KMS-11 (cell line): ENCODE results near the gene PRDM12.

ENCODE experiments used
- H2AFZ ChIP-seq: fragments of 200-600 bp; sonication (generic); 2 replicates; pipeline ENCODE4 v1.6.1; 2016; ENCODE audit warnings: antibody characterized with exemption, mixed run types, low read depth
- H3K27ac ChIP-seq: fragments of 200-600 bp; sonication (generic); 2 replicates; pipeline ENCODE4 v1.6.1; 2016; ENCODE audit warnings: mild to moderate bottlenecking, mixed run types
- H3K27me3 ChIP-seq: fragments of 200-600 bp; sonication (generic); 2 replicates; pipeline ENCODE4 v1.6.1; 2017; ENCODE audit warnings: mild to moderate bottlenecking, low read depth, mixed run types, moderate library complexity; ENCODE audit not compliant: insufficient read depth
- H3K36me3 ChIP-seq: fragments of 200-600 bp; sonication (generic); 2 replicates; pipeline ENCODE4 v1.6.1; 2017; ENCODE audit warnings: mild to moderate bottlenecking, mixed run types; ENCODE audit not compliant: insufficient read depth
- H3K4me1 ChIP-seq: fragments of 200-600 bp; sonication (generic); 2 replicates; pipeline ENCODE4 v1.6.1; 2016; ENCODE audit warnings: mild to moderate bottlenecking, low read depth, mixed run types; ENCODE audit not compliant: poor library complexity, severe bottlenecking
- H3K4me2 ChIP-seq: fragments of 200-600 bp; sonication (generic); 2 replicates; pipeline ENCODE4 v1.7.0; 2016; ENCODE audit warnings: mild to moderate bottlenecking, mixed run types
- H3K4me3 ChIP-seq: fragments of 200-600 bp; sonication (generic); IDR thresholded peaks from 2 replicates; pipeline ENCODE4 v1.6.1; 2017; ENCODE audit warnings: low read depth, low read length, mixed read lengths; ENCODE audit not compliant: insufficient read depth
- H3K79me2 ChIP-seq: fragments of 200-600 bp; sonication (generic); 2 replicates; pipeline ENCODE4 v1.6.1; 2016; ENCODE audit warnings: low read depth, mixed run types; ENCODE audit not compliant: insufficient read depth
- H3K9ac ChIP-seq: fragments of 200-600 bp; sonication (generic); 2 replicates; pipeline ENCODE4 v1.6.1; 2016; ENCODE audit warnings: mild to moderate bottlenecking, mixed run types
- H4K20me1 ChIP-seq: fragments of 200-600 bp; sonication (generic); 2 replicates; pipeline ENCODE4 v1.6.1; 2016; ENCODE audit warnings: mild to moderate bottlenecking, mixed run types; ENCODE audit not compliant: insufficient read depth
- TF ChIP-seq, protein P1 (sequence below): fragments of 200-600 bp; sonication (generic); conservative IDR thresholded peaks from 2 replicates; pipeline ENCODE4 v1.6.1; 2017; ENCODE audit warnings: low read depth, mild to moderate bottlenecking, antibody characterized with exemption, low read length, moderate library complexity, mixed read lengths

PRDM12 gene

DNA sequence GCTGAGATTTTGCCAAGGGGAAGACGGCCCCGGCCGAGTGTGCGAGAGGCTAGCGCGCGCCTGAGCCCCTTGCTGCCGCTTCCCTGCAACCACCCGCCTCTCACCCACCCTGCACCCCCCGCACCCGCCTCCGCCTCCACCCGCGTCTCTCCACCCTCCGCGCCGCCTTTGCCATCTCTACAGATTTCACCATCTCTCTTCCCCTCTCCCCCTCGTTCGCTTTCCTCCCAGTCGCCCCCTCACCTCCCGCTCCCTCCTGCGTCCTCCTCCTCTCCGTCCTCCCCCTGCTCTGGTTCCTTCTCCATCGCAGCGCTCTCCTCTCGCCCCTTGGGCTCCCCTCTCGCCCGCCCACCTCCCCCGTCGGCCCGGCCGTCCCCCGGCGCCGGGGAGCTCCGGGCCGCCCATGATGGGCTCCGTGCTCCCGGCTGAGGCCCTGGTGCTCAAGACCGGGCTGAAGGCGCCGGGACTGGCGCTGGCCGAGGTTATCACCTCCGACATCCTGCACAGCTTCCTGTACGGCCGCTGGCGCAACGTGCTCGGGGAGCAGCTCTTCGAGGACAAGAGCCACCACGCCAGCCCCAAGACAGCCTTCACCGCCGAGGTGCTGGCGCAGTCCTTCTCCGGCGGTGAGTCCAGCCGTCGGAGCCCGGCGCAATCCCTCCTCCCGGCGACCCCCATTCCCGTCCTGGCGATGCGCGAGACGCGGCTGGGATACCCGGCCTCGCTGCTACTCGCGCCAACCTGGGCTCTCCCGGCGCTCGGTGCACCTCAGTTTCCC, at the start of gene PRDM12:
TSS of gene PRDM12 (plus strand) at position 344 of the 778 bp plus-strand sequence. CDS start at position 404, 60 bp downstream.
- Histone ChIP-seq H2AFZ (no peak within 1 kb of the TSS), H3K4me3 (no peak within 1 kb of the TSS), H3K27me3 (peaks cover 74% of the 10 kb centered on the region), H3K4me2 (no peak within 1 kb of the TSS), H3K27ac (no peak within 1 kb of the TSS), H3K79me2 (no peaks in the 10 kb centered on the region), H4K20me1 (no peaks in the 10 kb centered on the region), H3K4me1 (no peaks in the 10 kb centered on the region), H3K9ac (no peak within 1 kb of the TSS), H3K36me3 (no peaks in the 10 kb centered on the region)
- TF ChIP-seq, protein P1, sequence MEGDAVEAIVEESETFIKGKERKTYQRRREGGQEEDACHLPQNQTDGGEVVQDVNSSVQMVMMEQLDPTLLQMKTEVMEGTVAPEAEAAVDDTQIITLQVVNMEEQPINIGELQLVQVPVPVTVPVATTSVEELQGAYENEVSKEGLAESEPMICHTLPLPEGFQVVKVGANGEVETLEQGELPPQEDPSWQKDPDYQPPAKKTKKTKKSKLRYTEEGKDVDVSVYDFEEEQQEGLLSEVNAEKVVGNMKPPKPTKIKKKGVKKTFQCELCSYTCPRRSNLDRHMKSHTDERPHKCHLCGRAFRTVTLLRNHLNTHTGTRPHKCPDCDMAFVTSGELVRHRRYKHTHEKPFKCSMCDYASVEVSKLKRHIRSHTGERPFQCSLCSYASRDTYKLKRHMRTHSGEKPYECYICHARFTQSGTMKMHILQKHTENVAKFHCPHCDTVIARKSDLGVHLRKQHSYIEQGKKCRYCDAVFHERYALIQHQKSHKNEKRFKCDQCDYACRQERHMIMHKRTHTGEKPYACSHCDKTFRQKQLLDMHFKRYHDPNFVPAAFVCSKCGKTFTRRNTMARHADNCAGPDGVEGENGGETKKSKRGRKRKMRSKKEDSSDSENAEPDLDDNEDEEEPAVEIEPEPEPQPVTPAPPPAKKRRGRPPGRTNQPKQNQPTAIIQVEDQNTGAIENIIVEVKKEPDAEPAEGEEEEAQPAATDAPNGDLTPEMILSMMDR, result no peak

DNA sequence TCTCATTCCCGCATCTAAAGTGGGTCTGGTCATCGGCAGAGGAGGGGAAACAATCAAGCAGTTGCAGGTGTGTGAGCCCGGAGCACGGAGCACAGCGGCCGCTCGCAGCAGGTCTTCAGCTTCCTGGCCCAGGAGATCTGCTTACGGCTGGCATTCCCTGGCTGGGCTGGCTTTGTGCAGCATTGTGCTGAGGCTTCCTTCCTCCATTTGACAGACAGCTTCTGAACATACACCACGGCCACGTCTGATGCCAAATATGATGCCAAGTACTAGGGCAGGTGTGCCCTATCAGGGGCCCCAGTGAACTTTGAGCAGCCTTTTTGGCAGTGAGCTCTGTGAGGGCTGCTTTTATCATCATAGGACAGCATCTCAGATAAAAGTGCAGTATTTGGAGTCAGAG, 47.9 kb upstream of the PRDM12 start:
- no peak overlapping the region for H2AFZ ChIP-seq
- no peak overlapping the region for H3K27ac ChIP-seq
- H3K4me1 ChIP-seq, result no peaks in the 10 kb centered on the region
- no peaks in the 10 kb centered on the region for H3K79me2 ChIP-seq
- no peaks in the 10 kb centered on the region for H4K20me1 ChIP-seq
- no peak overlapping the region for H3K4me3 ChIP-seq
- no peak overlapping the region for H3K9ac ChIP-seq
- no peak overlapping the region for H3K4me2 ChIP-seq
- no peaks in the 10 kb centered on the region; the same call in 1 of the 2 replicates for H3K36me3 ChIP-seq
- TF ChIP-seq, protein P1, result no peak
- no peaks in the 10 kb centered on the region for H3K27me3 ChIP-seq

DNA sequence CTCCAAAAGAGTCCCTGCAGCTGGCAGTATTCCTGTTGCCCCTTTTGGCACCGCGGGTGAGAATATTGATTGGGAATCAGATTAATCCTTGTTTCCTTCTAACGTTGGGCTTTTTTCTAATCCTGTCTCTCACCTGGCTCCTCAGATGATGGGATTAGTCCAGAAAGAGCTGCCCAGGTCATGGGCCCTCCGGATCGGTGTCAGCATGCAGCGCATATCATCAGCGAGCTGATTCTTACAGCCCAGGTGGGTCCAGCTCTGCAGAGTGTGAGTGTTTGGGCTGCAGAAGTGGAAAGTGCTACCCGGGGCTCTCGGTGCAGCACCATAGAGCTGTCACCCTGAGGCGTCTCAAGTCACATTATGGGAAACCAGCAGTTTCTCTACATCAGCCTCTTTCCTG, 40.9 kb upstream of the PRDM12 start:
- Histone ChIP-seq H3K79me2 (no peaks in the 10 kb centered on the region), H3K4me2 (no peak overlapping the region), H3K27ac (no peak overlapping the region), H2AFZ (no peak overlapping the region), H3K36me3 (no peaks in the 10 kb centered on the region; the same call in 1 of the 2 replicates), H3K9ac (no peak overlapping the region), H3K4me3 (no peak overlapping the region), H3K27me3 (no peaks in the 10 kb centered on the region), H3K4me1 (no peaks in the 10 kb centered on the region), H4K20me1 (no peaks in the 10 kb centered on the region)
- TF ChIP-seq, protein P1, result no peak

DNA sequence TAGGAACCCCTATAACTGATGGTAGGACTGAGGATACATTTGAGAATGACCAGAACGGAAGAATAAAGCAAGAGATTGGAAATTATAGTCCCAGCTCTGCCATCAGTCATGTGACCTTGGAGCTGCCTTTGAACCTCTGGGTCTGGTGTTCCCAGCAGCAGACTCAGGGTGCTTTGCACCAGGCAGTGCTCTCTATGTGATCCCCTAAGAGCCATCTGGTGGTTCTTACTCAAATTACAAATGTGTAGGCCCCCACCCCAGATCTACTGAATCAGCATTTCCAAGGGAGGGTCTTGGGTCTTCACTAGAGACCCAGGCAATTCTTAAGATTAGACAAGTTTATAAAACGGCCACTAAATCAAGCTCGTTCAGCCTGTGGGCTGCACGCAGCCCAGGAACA, 40.2 kb upstream of the PRDM12 start:
- Histone ChIP-seq H3K27me3 (no peaks in the 10 kb centered on the region), H3K36me3 (no peaks in the 10 kb centered on the region; the same call in 1 of the 2 replicates), H3K4me2 (no peak overlapping the region), H4K20me1 (no peaks in the 10 kb centered on the region), H3K4me1 (no peaks in the 10 kb centered on the region), H3K79me2 (no peaks in the 10 kb centered on the region), H2AFZ (no peak overlapping the region), H3K27ac (no peak overlapping the region), H3K9ac (no peak overlapping the region), H3K4me3 (no peak overlapping the region)
- TF ChIP-seq, protein P1, result no peak
